ENCODE measurements around the gene HECW1. TPM values are rescaled to one million over a fixed set of nuclear protein-coding genes. Genes with fewer than 3 reads are reported as not detected.

HECW1 gene
- total and polyA plus RNA-seq, 2 experiments from 2014 or later = 11.0 to 21.8 TPM

DNA sequence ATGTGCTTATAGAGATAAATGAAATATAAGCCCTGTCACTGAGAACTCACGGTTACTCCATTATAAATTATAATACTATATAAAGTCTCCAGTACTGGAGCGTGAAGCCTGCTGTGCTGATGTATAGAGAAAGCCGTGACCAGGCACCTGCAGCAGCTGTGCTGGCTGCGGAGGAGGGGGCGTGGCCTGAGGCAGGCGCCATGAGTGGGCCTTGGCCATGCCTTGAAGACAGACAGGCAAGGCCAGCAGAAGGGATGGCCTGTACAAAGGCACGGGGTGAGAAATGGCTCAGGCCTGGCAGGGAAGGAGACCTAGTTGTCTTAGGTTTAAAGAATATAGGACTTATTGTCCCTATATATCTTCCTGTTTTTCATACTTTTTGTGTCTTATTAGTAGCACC is 251.9 kb downstream of the HECW1 start (continued):
- TF ChIP-seq EZH2phosphoT487 (IDR thresholded peaks at IDR 0.05; ENCODE audit: unreplicated experiment) = no peak
- no peak for TF ChIP-seq CREB1 (CRISPR knock-in tag; IDR thresholded peaks at IDR 0.05; ENCODE audit: low read depth)
- no peak for TF ChIP-seq STAT1 (IDR thresholded peaks at IDR 0.05; ENCODE audit: unreplicated experiment)

DNA sequence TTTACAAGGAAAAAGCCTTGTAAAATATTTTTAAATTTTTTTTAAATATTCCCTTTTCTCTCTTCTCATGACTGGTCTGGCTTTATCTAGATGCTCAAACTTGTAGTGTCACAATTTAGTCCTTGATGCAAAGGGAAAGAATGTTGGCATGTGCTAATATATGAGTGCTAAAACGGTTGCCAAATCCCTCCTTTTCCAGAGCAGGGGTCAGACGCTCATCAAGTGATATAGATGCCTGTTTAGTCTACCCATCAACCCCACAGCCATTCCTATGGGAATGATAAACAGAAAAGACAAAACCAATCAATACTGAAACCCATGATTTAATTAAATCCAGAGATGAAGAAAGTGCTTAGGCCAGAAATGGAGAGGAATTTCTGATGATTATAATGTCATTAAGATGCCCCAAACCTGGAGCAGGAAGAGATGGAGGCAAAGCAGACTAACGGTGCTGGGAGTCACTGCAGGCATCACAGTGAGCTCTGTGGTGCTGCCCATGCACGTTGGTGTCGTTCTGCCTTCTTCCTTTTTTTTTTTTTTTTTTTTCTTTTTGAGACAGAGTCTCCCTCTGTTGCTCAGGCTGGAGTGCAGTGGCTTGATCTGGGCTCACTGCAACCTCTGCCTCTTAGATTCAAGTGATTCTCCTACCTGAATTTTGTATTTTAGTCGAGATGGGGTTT is 260.4 kb downstream of the HECW1 start:
- no peaks in the 10 kb centered on the region for H3K27me3 ChIP-seq (ENCODE audit: insufficient read depth)
- no peak overlapping the region for H3K4me3 Mint-ChIP-seq

DNA sequence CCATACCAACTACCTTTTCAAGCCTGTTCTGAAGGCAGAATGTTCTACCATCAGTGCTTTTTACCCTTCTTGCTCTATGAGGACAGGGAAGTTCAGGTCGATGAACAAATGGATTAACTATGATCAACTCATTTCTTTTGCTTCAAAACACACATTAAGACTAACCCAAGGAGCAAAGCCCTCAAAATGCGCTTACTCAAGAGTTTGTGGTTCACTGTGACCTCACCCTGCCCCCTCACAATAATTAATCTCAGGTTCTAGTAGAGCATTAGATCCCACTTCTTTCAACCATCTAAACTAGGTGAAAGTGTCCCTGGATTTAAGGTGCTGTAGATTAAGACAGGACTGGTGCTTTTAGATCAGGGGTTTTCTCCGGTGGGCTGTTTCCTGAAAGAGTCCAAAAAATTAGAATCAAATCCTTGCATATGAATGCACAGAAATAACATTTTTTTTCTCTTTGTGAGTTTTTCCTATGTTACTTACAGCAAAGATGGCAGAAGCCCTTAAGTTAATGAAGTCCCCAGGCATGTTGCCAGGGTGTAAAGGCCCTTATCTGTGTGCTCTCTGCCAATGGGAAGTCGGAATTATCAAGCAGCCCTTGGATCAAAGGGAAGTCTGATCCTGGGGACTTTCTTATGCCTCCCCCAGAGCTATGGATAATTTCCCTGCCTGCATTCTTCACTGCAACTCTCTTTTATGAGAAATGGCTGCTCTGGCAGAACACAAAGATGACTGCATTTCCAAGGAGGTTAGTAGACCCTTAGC is 264.9 kb downstream of the HECW1 start:
- Mint-ChIP-seq H3K4me1 (peaks cover 8% of the 10 kb centered on the region; the same call in 2 of the 3 replicates), H3K36me3 (ENCODE audit: low read depth) (no peaks in the 10 kb centered on the region), H3K27me3 (ENCODE audit: insufficient read depth, low read depth, poor library complexity) (peaks cover 5% of the 10 kb centered on the region), H3K9me3 (no peaks in the 10 kb centered on the region), H3K4me3 (no peak overlapping the region), H3K27ac (no peak overlapping the region; the same call in 1 of the 2 replicates)
- no peak for DNase-seq (ENCODE audit: low spot score)
- no peaks in the 10 kb centered on the region for H4K20me1 ChIP-seq (replicated peaks; ENCODE audit: insufficient read depth)
- H3K79me2 ChIP-seq (replicated peaks; ENCODE audit: insufficient read depth) = no peaks in the 10 kb centered on the region
- H3K27ac ChIP-seq (ENCODE audit: low read depth) = no peak overlapping the region
- ATAC-seq = no peak
- H3K4me2 ChIP-seq = no peak overlapping the region
- H3K4me3 ChIP-seq = no peak overlapping the region
- no peaks in the 10 kb centered on the region for H3K27me3 ChIP-seq (ENCODE audit: insufficient read depth)
- H3F3A ChIP-seq (replicated peaks; ENCODE audit: low read depth) = no peaks in the 10 kb centered on the region
- peaks cover 7% of the 10 kb centered on the region for H3K4me1 ChIP-seq (ENCODE audit: insufficient read depth)
- H3K9me2 ChIP-seq (ENCODE audit: insufficient read depth) = no peaks in the 10 kb centered on the region
- no peaks in the 10 kb centered on the region for H3K36me3 ChIP-seq (ENCODE audit: insufficient read depth)
- no peak overlapping the region for H2AFZ ChIP-seq
- TF ChIP-seq CREB1 (CRISPR knock-in tag; IDR thresholded peaks at IDR 0.05; ENCODE audit: low read depth) = no peak
- TF ChIP-seq, protein P1, sequence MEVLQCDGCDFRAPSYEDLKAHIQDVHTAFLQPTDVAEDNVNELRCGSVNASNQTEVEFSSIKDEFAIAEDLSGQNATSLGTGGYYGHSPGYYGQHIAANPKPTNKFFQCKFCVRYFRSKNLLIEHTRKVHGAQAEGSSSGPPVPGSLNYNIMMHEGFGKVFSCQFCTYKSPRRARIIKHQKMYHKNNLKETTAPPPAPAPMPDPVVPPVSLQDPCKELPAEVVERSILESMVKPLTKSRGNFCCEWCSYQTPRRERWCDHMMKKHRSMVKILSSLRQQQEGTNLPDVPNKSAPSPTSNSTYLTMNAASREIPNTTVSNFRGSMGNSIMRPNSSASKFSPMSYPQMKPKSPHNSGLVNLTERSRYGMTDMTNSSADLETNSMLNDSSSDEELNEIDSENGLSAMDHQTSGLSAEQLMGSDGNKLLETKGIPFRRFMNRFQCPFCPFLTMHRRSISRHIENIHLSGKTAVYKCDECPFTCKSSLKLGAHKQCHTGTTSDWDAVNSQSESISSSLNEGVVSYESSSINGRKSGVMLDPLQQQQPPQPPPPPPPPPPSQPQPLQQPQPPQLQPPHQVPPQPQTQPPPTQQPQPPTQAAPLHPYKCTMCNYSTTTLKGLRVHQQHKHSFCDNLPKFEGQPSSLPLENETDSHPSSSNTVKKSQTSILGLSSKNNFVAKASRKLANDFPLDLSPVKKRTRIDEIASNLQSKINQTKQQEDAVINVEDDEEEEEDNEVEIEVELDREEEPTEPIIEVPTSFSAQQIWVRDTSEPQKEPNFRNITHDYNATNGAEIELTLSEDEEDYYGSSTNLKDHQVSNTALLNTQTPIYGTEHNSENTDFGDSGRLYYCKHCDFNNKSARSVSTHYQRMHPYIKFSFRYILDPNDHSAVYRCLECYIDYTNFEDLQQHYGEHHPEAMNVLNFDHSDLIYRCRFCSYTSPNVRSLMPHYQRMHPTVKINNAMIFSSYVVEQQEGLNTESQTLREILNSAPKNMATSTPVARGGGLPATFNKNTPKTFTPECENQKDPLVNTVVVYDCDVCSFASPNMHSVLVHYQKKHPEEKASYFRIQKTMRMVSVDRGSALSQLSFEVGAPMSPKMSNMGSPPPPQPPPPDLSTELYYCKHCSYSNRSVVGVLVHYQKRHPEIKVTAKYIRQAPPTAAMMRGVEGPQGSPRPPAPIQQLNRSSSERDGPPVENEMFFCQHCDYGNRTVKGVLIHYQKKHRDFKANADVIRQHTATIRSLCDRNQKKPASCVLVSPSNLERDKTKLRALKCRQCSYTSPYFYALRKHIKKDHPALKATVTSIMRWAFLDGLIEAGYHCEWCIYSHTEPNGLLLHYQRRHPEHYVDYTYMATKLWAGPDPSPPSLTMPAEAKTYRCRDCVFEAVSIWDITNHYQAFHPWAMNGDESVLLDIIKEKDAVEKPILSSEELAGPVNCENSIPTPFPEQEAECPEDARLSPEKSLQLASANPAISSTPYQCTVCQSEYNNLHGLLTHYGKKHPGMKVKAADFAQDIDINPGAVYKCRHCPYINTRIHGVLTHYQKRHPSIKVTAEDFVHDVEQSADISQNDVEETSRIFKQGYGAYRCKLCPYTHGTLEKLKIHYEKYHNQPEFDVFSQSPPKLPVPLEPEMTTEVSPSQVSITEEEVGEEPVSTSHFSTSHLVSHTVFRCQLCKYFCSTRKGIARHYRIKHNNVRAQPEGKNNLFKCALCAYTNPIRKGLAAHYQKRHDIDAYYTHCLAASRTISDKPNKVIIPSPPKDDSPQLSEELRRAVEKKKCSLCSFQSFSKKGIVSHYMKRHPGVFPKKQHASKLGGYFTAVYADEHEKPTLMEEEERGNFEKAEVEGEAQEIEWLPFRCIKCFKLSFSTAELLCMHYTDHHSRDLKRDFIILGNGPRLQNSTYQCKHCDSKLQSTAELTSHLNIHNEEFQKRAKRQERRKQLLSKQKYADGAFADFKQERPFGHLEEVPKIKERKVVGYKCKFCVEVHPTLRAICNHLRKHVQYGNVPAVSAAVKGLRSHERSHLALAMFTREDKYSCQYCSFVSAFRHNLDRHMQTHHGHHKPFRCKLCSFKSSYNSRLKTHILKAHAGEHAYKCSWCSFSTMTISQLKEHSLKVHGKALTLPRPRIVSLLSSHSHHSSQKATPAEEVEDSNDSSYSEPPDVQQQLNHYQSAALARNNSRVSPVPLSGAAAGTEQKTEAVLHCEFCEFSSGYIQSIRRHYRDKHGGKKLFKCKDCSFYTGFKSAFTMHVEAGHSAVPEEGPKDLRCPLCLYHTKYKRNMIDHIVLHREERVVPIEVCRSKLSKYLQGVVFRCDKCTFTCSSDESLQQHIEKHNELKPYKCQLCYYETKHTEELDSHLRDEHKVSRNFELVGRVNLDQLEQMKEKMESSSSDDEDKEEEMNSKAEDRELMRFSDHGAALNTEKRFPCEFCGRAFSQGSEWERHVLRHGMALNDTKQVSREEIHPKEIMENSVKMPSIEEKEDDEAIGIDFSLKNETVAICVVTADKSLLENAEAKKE (CRISPR knock-in tag; IDR thresholded peaks at IDR 0.05) = no peak
- TF ChIP-seq NANOG (IDR thresholded peaks at IDR 0.05; ENCODE audit: borderline replicate concordance) = no peak
- no peak for TF ChIP-seq POLR2AphosphoS5 (IDR thresholded peaks at IDR 0.05; ENCODE audit: low read depth)
- TF ChIP-seq, protein P2, sequence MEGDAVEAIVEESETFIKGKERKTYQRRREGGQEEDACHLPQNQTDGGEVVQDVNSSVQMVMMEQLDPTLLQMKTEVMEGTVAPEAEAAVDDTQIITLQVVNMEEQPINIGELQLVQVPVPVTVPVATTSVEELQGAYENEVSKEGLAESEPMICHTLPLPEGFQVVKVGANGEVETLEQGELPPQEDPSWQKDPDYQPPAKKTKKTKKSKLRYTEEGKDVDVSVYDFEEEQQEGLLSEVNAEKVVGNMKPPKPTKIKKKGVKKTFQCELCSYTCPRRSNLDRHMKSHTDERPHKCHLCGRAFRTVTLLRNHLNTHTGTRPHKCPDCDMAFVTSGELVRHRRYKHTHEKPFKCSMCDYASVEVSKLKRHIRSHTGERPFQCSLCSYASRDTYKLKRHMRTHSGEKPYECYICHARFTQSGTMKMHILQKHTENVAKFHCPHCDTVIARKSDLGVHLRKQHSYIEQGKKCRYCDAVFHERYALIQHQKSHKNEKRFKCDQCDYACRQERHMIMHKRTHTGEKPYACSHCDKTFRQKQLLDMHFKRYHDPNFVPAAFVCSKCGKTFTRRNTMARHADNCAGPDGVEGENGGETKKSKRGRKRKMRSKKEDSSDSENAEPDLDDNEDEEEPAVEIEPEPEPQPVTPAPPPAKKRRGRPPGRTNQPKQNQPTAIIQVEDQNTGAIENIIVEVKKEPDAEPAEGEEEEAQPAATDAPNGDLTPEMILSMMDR (conservative IDR thresholded peaks at IDR 0.05; ENCODE audit: low read depth in 2 of 2) = no peak

More for the DNA sequence above, 260.4 kb downstream of the HECW1 start:
- Histone ChIP-seq H3K36me3 (ENCODE audit: insufficient read depth) (no peaks in the 10 kb centered on the region), H3K9me2 (ENCODE audit: insufficient read depth) (no peaks in the 10 kb centered on the region), H3F3A (replicated peaks; ENCODE audit: low read depth) (no peaks in the 10 kb centered on the region), H3K27ac (ENCODE audit: low read depth) (no peak overlapping the region), H3K79me2 (replicated peaks; ENCODE audit: insufficient read depth) (no peaks in the 10 kb centered on the region), H3K4me3 (no peak overlapping the region), H4K20me1 (replicated peaks; ENCODE audit: insufficient read depth) (no peaks in the 10 kb centered on the region), H3K4me2 (no peak overlapping the region), H2AFZ (0 out of 2 replicates have a peak overlapping the region, but pooled peaks have one; percentile 49), H3K4me1 (ENCODE audit: insufficient read depth) (peaks cover 7% of the 10 kb centered on the region)
- Mint-ChIP-seq H3K27me3 (ENCODE audit: insufficient read depth, low read depth, poor library complexity) (peaks cover 4% of the 10 kb centered on the region), H3K4me1 (peaks cover 8% of the 10 kb centered on the region; the same call in 2 of the 3 replicates), H3K27ac (no peak overlapping the region), H3K9me3 (no peaks in the 10 kb centered on the region; the same call in 2 of the 3 replicates), H3K36me3 (ENCODE audit: low read depth) (no peaks in the 10 kb centered on the region)
- peak; percentile 55; the same call in 2 of the 3 replicates for ATAC-seq
- DNase-seq (ENCODE audit: low spot score) = peak; percentile 13
- TF ChIP-seq POLR2AphosphoS5 (IDR thresholded peaks at IDR 0.05; ENCODE audit: low read depth) = no peak
